IPS DF 19.7 (cell line): ENCODE data around the gene ADGRD2.

Source experiments
- DNase-seq: peaks from one replicate; pipeline ENCODE4 v3.0.0-alpha.2; 2013; ENCODE audit warnings: low read depth, low spot score

The ADGRD2 gene

DNA sequence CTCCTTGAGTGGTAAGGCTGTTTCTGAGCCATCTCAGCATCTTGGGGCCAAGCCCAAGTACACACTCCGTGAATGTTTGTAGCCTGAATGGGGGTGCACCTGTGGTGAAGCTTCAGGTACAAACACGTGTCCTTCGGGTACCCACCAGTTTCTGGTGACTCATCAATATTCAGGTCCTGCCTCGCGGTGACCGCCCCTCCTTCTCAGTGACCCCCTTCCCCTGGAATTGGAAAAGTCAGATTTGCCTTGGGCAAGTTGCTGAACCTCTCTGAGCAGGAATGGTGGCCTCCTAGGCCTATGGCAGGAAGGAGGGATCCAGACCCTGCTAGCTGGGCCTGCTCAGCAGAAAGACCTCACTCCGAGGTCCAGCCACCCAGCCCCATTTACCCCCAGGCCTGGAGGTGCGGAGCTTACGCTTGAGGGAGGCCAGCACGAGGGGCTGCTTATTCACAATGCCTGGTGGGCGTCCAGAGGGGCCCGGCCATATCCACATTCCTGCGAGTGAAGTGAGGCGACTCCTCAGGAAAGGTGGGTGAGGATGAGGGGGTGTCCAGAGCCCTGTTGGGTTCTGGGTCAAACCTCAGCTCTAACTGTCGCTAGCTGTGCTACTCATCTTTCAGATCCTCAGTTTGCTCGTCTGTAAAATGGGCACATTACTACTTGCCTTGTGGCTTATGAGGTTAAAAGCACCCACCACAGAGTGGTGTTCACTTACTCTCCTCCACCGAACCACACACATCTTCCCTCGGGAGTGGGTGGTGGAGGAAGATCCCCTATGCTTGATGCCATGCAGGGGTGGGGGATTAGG is 7.0 kb downstream of the ADGRD2 start:
- no peak for DNase-seq

DNA sequence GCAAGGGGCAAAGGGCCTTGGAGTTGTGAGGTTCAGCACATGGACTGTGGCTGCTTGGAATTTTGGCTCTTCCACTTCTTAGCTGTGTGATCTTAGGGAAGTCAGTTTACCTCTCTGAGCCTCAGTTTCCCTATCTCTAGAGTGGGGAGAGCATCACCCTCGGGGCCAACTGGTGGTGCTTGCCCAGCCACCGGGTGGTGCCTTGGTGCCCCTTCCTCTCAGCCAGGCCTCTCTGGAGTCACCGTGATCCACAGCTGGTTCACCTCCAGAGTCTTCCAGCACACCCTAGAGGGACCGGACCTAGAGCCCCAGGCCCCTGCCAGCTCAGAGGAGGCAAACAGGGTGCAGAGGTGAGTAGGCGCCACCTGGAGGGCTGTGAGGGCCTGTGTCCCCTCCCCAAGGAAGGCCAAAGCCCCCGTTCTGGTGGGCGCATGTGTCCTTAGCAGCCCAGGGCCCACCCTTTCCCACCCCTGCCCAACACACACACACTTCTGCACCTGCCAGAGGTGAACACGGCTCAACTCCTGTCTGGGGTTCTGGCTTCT is 7.7 kb downstream of the ADGRD2 start:
- DNase-seq, result no peak

DNA sequence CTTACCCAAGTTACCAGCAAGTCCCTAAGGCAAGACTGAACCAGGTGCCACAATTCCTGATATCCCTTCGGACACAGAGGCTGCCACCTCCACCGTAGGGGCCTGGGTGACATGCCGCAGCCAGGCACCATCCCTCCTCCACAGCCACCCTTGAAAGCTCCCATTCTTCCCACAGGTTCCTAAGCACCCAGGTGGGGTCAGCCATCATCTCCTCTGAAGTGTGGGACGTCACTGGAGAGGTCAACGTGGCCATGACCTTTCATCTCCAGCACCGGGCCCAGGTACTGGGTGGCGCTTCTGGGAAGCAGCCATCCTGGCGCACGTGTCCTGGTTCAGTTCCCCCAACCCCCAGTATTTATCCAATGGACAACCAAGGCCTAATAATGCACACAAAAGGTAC is 8.2 kb downstream of the ADGRD2 start:
- no peak for DNase-seq

DNA sequence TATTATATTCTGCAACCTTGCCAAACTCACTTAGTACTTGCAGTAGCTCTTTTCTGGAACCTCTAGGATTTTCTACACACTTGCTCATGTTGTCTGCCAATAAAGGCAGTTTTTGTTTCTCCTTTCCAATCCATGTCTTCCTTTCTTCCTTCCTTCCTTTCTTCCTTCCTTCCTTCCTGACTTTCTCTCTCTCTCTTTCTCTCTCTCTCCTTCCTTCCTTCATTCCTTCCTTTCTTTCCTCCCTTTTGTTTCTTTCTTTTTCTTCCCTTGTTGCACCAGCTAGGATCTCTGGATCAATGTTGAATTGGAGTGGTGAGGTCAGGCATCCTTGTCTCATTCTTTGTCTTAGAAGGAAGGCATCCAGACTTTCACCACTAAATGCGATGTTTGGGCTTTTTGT is 12.5 kb downstream of the ADGRD2 start:
- no peak for DNase-seq

DNA sequence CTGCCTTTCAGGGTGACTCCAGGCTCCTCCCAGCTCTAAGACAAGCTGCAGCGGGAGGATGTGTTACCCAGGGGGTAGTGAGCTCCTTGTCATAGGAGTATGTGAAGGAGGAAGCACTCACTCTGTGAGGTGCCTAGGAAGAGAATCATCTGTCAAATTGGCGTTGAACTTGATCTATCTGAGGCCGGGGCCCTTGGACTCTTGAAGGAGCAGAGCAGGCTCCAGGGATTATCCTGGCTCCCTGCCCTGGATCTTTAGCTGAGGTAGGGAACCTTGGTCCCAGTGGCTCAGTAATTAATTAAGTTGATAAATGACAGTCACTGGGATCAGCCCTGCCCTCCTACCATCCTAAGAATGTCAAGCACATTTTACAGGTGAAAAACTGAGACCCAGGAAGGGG is 15.5 kb downstream of the ADGRD2 start:
- no peak for DNase-seq

DNA sequence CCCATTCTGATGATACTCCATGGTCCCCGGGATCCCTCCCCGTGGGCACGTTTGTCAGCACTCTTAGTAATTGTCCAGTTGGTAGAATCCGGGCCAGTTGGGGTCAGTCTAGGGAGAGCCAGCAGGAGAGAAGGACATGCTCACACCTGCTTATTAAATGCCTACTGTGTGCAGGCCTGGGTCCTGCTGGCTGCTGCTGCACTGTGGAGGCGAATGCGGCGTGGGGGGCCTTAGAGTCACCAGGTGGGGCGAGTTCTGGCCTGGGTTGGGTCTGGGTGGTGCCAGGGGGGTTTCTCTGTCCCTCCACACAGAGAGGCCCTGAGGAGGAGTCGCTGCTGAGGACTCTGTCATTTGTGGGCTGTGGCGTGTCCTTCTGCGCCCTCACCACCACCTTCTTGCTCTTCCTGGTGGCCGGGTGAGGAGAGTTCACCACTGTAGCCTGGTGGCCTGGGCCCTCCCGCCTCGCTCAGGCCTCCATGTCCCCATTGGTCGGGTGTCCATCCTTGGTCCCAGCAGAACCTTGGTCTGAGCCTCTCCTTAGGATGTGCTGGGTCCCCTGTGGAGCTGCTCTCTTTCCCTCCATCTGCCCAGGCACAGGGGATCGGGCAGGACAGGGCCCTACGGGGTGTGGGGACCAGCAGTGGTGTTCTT is 17.3 kb downstream of the ADGRD2 start:
- DNase-seq, result no peak

DNA sequence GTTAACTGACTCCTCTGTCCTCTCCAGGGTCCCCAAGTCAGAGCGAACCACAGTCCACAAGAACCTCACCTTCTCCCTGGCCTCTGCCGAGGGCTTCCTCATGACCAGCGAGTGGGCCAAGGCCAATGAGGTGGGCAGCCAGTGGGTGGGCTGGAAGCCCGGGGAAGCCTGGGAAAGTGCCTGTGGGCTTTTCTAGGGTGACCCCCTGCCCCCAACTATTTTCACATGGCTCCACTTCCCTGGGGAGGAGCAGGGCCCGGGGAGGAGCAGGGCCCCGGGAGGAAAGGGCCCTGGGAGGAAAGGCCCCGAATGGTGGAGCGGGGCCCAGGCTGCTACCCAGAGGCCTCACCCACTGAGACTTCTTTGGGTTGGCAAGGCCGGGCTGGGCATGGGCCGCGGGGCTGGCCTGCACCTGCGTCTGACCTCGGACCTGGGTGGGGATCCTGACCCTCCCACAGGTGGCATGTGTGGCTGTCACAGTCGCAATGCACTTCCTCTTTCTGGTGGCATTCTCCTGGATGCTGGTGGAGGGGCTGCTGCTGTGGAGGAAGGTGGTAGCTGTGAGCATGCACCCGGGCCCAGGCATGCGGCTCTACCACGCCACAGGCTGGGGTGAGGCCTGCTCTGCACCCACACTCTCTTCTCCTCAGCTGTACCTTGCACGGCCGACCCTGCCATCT is 17.9 kb downstream of the ADGRD2 start:
- no peak for DNase-seq

DNA sequence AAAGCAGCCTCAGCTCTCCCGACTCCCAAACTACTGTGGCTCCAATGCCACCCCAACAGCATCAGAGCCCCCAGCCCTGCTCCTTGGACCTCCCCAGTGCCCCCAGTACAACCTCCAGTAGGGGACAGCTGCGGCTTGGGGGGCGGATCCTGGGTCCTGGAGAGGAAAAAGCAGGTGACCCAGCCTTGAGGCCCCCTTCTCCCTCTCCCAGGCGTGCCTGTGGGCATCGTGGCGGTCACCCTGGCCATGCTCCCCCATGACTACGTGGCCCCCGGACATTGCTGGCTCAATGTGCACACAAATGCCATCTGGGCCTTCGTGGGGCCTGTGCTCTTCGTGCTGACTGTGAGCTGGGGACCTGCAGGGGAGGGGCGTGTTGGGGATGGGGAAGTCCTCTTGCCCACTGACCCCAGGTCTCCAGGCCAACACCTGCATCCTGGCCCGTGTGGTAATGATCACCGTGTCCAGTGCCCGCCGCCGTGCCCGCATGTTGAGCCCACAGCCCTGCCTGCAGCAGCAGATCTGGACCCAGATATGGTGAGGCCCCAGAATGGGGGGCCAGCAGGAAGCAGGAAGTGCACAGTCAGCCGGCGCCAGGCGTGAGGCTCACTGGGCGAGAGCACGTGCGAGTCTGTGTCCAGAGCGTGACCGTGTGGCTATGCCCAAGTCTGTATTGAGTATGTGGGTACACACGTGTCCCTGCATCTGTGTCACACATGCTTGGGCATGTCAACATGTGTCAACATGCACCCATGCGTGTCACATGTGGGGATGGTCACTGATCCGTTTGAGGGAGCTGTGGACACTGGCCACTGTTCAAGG is 19.0 kb downstream of the ADGRD2 start:
- no peak for DNase-seq

DNA sequence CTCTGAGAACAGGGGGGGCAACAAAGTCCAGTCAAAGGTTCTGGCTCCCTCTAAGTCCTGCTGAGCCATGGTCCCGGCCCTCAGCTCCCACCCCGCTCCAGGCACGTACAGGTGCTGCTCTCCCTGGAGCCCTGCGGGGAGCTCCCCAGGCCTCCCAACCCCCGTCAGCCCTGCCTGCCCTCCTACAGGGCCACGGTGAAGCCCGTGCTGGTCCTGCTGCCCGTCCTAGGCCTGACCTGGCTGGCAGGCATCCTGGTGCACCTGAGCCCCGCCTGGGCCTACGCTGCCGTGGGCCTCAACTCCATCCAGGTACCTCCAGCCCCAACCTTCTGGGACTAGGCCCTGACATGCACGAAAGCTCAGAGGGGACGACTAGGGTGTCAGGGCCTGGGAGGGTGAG is 20.1 kb downstream of the ADGRD2 start:
- DNase-seq, result no peak

DNA sequence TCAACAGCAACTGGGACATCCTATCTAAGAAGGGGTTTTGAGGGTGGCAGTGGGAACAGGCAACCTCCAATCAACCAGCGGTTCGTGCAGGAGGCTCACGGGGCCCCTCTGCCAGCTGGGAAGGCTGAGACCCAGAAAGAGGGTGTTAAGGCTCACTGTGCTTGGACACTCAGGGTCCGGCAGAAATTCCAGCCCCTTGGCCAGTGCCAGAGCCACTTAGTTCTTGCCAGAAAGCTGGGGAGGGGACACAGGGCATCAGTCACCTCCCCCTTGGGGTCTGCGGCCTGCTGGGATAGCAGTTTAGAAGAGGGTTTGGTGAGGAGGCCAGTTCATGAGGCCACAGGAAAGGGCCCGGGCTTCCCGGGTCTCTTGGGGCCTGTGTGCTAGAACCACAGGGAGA is 20.5 kb downstream of the ADGRD2 start:
- DNase-seq, result no peak

DNA sequence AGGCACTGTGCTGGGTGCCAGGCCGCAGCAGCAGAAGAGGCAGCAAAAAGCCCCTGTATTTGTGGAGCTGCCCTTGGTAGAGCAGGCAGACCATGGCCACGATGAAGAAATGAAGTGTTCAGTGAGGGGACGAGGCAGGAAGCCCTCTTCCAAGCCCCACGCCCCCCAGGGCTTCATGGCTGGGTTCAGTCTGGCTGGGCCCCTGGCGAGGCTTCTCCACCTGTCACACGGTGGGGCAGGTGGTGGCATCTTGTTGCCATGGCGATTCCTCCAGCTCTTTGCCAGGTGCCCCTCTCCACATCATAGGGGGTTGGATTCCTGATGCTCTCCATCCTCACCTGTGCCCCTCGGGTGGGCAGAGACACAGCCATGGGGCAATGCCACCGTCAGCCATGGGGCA is 21.5 kb downstream of the ADGRD2 start:
- DNase-seq, result no peak

DNA sequence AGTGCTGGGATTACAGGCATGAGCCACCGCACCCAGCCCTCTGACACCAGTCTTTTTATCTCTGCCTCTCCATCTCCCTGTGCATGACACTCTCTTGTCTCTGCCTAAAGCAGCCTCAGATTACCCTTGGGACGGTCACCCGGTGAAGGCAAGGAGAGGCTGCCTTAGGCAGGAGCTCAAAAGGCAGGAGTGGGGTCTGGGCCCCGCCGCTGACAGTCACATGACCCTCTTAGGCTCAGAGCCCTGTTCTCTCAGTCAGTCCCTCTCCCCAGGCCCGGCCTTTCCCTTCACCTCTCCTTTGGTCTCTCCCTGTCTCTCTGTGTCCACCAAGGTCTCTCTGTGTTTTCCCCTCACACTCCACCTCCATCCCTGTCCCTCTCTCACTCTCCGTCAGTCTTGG is 22.5 kb downstream of the ADGRD2 start:
- DNase-seq, result no peak

DNA sequence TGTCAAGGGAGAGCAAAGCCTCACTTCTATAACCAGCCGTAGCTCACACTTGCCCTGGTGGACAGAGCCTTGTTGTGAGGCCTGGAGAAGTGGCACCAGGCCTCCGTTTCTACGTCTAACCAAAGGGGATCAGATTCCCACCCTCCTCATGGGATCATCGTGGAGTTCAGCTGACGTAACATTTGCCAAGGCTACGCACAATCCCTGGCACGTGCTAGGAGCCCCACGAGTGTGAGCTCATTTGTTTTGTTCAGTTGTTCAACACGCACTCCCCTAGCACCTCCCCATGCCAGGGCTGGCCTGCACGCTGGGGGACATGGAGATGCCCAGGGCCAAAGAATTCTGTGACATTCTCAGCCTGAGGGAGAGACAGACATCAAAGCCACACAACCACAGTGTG is 23.1 kb downstream of the ADGRD2 start:
- DNase-seq, result no peak

DNA sequence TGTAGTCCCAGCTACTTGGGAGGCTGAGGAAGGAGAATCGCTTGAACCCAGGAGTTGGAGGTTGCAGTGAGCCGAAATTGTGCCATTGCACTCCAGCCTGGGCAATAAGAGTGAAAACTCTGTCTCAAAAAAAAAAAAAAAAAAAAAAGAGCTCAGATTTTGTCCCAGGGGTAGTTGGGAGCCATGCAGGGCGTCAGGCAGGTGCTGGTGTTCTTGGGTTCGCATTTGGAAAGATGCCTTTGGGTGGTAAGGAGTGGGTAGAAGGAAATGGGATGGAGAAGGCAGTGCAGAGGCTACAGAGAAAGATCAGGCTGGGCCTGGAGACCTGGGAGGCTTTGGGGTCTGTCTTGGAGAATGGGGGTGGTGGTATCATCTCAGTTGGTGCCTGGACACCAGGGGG is 23.9 kb downstream of the ADGRD2 start:
- DNase-seq, result no peak

DNA sequence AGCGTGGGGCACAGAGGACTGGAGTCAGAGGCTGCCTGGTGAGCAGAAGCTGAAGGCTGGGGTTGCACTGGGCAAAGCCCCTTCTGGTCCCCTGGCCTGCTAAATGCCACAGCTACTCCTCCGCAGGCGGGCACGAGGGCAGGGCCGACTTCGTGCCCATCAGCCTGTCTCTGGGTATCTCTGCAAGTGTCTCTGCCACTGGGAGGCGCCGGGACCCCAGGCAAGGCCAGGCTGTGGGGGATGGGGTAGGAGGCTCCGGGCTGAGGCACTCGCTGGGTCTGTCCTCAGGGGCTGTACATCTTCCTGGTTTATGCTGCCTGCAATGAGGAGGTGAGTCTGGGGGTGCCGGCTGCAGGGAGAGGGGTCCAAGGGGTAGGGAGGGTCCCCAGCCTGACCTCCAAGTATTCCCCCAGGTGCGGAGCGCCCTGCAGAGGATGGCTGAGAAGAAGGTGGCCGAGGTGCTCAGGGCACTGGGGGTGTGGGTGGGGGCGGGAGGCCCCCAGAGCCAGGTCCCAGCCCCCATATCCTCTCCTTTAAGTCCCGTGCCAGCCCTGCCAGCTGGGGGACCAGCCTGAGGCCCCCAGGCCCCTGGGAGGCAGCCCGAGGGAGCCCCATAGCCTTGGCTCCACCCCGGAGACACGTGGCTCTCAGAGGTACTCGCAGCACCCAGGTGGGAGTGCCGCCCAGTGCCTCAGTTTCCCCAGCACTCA is 25.1 kb downstream of the ADGRD2 start:
- DNase-seq, result no peak

DNA sequence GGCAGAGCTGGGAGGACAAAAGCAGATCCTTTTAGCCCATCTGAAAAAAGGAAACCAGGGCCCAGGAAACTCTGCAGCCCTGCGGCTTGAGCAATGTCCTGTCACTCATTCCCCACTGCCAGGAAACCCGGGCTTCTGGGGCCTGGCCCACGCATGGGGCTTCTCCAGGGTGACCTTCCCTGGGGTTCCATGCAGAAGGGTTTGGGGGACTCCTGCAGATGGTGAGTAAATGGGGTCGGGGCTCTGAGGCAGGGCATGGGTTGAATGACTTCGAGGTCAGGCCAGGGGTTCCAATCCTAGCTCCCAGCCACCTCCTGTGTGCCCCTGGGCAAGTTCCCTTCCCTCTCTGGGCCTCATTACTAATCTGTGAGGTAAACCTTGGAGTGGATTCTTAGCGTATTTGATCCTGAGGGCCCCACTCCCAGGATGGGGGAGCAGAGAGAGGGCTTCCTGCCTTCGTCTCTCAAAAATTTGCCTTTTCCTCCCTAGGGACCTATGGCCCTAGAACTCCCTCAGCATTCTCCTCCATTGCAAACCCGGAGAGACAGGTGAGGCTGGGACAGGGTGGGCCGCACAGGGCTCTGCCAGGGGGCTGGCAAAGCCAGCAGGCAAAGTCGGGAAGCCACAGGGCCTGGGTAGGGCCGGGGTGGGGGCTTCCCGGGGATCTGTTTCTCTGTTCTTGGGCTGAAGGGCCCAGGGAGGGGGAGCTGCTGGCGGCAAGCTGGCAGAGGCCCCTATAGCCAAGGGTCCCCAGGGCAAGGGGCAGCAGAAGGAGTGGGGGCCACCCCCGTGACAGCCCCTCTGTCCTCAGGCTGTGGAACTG is 25.8 kb downstream of the ADGRD2 start:
- no peak for DNase-seq

DNA sequence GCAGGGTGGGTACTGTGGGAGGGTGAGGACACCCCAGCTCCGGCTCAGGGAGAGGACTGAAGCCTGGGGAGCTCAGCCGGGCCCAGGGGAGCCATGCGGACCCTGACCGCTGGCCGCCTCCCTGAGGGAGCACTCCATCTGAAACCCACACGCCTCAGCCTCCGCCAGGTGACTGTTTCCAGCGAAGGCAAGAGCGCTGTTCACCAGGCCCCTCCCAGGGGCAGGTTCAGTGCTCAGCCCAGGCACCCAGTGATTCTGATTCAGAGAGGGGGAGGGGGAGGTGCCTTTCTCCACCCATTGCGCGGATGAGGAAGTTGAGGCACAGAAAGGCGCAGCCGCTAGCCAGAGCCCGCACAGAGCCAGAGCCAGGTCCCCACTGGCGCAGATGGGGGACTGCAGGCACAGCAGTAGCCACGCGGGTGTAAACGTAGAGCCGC is 27.0 kb downstream of the ADGRD2 start:
- DNase-seq, result no peak

DNA sequence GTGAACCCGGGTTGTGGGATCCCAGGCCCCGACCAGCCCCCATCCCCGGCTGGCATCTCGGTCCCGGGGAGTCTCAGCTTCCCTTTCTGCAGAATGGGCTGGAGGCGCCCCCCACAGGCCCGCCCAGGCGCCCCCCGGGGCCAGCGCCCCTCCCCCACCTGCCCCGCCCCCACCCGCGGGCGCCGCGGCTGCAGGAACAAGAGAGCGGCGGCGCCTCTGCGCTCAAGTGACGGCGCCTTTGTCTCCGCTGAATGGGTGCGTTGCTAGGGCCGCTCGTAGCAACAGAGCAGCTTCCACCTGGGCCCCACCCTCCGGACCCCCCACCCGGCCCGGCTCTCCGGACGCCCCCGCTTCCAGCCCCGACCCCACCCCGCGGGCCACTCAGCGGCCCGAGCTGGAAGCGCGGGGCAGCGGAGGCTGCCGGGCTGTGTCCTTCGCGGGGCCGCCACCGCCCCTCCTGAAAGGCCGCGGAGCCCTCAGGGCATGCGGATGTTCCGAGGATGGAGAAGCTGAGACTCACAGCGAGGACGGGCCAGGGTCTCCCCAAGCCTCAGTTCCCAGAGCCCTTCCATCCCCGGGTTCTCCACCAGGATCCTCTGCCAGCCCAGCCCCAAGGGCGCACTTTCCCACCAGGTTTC is 27.5 kb downstream of the ADGRD2 start:
- no peak for DNase-seq

DNA sequence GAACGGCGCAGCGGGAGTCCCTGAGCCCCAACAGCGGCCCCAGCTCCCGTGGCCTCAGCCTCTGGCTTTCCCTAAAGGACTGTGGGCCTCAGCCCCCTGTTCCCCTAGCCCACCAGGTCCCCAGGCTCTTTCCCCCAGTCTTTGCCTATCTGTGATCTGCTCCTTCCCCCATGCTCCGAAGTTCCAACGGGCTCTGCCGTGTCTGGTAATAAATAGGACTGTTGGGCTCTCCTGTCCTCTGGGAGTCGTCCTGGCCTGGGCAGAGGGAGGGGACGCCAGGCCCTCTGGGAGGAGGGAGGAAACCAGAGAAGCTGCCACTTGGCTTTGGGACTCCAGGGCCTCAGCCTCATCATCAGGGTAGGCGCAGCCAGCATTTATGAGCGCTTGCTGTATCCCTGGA is 28.1 kb downstream of the ADGRD2 start:
- no peak for DNase-seq

DNA sequence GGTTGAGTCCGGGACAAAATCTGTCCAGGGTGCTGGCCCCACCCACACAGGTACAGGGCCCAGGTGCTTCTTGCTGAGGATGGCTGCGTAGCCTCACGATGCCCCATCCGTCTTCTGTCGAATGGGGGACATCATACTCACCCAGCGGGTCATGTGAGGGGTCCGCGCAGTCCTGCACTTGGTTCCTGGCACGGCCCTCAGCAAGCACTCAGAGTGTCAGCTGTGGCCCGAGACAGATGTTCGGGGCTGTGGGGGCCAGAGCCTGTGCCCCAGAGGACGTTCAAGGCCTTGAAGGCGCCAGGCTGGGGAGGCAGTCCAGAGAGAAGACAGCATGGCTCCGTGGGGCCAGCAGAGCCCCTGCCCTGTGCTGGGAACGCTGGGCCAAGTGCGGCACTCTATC is 29.1 kb downstream of the ADGRD2 start:
- DNase-seq, result no peak
